HepG2 (cell line): Measurements from ENCODE around the gene VAV2. TPM values are rescaled to one million over a fixed set of nuclear protein-coding genes. Genes with fewer than 3 reads are reported as not detected.

ENCODE experiments used
- KLF16 ChIP-seq, 2 experiments: sonication (generic) in 1 of 2; formaldehyde crosslinking in 1 of 2; IDR thresholded peaks; 2 replicates each; pipeline versions ENCODE4 v1.6.1 to v1.8.0; 2016 to 2023; ENCODE audit warnings: missing genetic modification reagents in 2 of 2, missing compliant biosample characterization in 1 of 2
- PAX8 ChIP-seq: sonication (generic); formaldehyde crosslinking; IDR thresholded peaks from 2 replicates; pipeline ENCODE4 v1.8.0; 2022; ENCODE audit warnings: mild to moderate bottlenecking, missing genetic modification reagents, borderline replicate concordance
- SIN3A ChIP-seq: IDR thresholded peaks from 2 replicates; pipeline ENCODE4 v1.6.1; 2011; ENCODE audit warnings: low read depth, mild to moderate bottlenecking, control low read depth, low read length, borderline replicate concordance
- SOX13 ChIP-seq, 3 experiments: fragments of 450-650 bp in 1 of 3; sonication (generic) in 1 of 3; formaldehyde crosslinking in 1 of 3; IDR thresholded peaks in 2 of 3; conservative IDR thresholded peaks in 1 of 3; 2 replicates each; pipeline versions ENCODE4 v1.5.0 to v1.6.1; 2016 to 2020; ENCODE audit warnings: antibody characterized with exemption in 1 of 3, mild to moderate bottlenecking in 1 of 3, missing compliant biosample characterization in 1 of 3, missing genetic modification reagents in 1 of 3, moderate library complexity in 1 of 3
- ZNF333 ChIP-seq: sonication (generic); formaldehyde crosslinking; IDR thresholded peaks from 2 replicates; pipeline ENCODE4 v1.4.0; 2020; ENCODE audit warnings: mild to moderate bottlenecking, missing genetic modification reagents, borderline replicate concordance
- ZNF354B ChIP-seq: sonication (generic); formaldehyde crosslinking; IDR thresholded peaks from 2 replicates; pipeline ENCODE4 v1.8.0; 2022; ENCODE audit warnings: mild to moderate bottlenecking, missing genetic modification reagents
- ZNF543 ChIP-seq: sonication (generic); formaldehyde crosslinking; IDR thresholded peaks from 2 replicates; pipeline ENCODE4 v1.4.0; 2020; ENCODE audit warnings: mild to moderate bottlenecking, missing genetic modification reagents
- ZNF607 ChIP-seq: sonication (generic); formaldehyde crosslinking; IDR thresholded peaks from 2 replicates; pipeline ENCODE4 v1.5.1; 2020; ENCODE audit warnings: missing genetic modification reagents, mild to moderate bottlenecking, borderline replicate concordance
- polyA plus RNA-seq, 8 experiments: library from polyadenylated mRNA; depleted of rRNA in 3 of 8; stranded (reverse) in 7 of 8; unstranded in 1 of 8; fragments of >200 nt; fragmentation: Illumina TruSeq in 4 of 8; extraction: Trizol in 4 of 8; gene quantifications; 2 replicates each; pipeline versions ENCODE4 v1.2.1 to v1.2.3, GENCODE V29; 2011 to 2016; ENCODE audit warnings: low read depth in 4 of 8, missing spikeins in 1 of 8, mixed read lengths in 1 of 8; ENCODE audit not compliant: insufficient read depth in 1 of 8
- total RNA-seq, 5 experiments: library from RNA; depleted of rRNA; stranded (reverse); fragments of >200 nt; fragmentation: Illumina TruSeq; extraction: Trizol; gene quantifications; 2 replicates each; pipeline ENCODE4 v1.2.3, GENCODE V29; 2016; ENCODE audit warnings: low read depth in 1 of 5
- TF ChIP-seq, protein P1 (sequence below): IDR thresholded peaks from 2 replicates; pipeline ENCODE4 v1.6.1; 2016
- TF ChIP-seq, protein P2 (sequence below): sonication (generic); formaldehyde crosslinking; IDR thresholded peaks from 2 replicates; pipeline ENCODE4 v1.4.0; 2020; ENCODE audit warnings: low read depth, mild to moderate bottlenecking, missing genetic modification reagents
- TF ChIP-seq, protein P3 (sequence below): sonication (generic); formaldehyde crosslinking; IDR thresholded peaks from 2 replicates; pipeline ENCODE4 v1.5.1; 2020; ENCODE audit warnings: missing genetic modification reagents, mild to moderate bottlenecking, borderline replicate concordance
- TF ChIP-seq, protein P4 (sequence below), 2 experiments: sonication (generic) in 1 of 2; formaldehyde crosslinking in 1 of 2; IDR thresholded peaks; 2 replicates each; pipeline versions ENCODE4 v1.5.1 to v1.6.1; 2011 to 2020; ENCODE audit warnings: borderline replicate concordance in 1 of 2, low read depth in 1 of 2, low read length in 1 of 2, mild to moderate bottlenecking in 1 of 2, missing genetic modification reagents in 1 of 2, moderate library complexity in 1 of 2
- TF ChIP-seq, protein P5 (sequence below): sonication (generic); formaldehyde crosslinking; IDR thresholded peaks from 2 replicates; pipeline ENCODE4 v1.4.0; 2020; ENCODE audit warnings: mild to moderate bottlenecking, missing genetic modification reagents, borderline replicate concordance

VAV2 gene
- total and polyA plus RNA-seq, 2 of the 13 experiments (the other 11 are each of a cell fraction or from before 2014, with no cell fraction given): 22.5 to 22.9 TPM

DNA sequence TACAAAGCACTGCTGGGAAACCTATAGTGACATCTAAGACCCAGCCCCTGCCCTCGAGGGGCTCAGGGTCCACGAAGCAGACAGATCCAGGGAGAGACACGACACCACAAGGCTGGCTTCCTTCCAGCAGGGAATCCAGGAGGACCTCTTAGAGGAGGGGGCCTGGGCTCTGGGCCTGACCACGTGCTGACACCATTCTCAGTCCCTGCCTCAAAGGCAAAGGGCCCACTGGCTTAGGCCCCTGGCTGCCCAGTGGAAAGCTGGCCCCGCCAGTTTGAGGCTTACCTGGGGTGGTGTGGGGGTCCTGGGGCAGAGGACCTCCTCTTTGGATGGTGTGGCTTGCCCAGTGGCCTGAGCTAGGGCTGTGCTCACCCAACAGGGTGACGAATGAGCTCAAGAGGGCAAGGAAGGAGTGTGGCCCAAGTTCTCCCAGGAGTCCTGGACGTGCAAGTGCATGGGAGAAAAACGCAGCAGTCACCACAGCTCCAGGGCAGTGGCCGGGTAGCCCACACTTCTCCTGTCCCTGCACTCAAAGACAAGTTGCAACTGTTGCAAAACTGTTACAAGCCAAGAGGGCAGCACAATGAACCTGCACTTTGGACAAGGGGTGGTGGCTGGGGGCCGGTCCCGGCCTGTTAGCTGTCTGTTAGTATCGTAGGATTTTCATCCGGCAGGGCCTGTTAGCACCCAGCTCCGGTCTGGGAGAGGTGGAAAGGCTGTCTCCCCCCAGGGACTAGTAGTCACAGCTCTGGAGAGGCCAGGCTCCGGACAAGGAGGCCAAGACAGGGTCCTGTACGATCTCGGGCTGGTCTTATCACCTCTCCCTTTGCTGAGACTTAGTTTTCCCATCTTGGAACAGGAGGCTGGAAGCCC, 252.5 kb downstream of the VAV2 start (continued):
- TF ChIP-seq PAX8 (0 out of 2 replicates have a peak, but pooled peaks have one; percentile 74), ZNF354B (CRISPR knock-in tag) (no peak), ZNF607 (CRISPR knock-in tag) (peak; percentile 88), SOX13 (IDR thresholded peaks at IDR 0.05) (peak; percentile 62; the same call in 1 of the 2 replicates), SOX13 (CRISPR knock-in tag; conservative IDR thresholded peaks at IDR 0.05 in 1 of 2, IDR thresholded peaks at IDR 0.05 in 1 of 2) (peak in 1 of 2 experiments; percentile 88; a peak in 2 of 4 replicates), KLF16 (CRISPR knock-in tag; IDR thresholded peaks at IDR 0.05) (peak; percentile 51 to 60; a peak in 1 of 4 replicates), ZNF543 (peak; percentile 37; the same call in 1 of the 2 replicates), ZNF333 (CRISPR knock-in tag) (no peak), SIN3A (peak; percentile 81; the same call in 1 of the 2 replicates)
- TF ChIP-seq, protein P1, sequence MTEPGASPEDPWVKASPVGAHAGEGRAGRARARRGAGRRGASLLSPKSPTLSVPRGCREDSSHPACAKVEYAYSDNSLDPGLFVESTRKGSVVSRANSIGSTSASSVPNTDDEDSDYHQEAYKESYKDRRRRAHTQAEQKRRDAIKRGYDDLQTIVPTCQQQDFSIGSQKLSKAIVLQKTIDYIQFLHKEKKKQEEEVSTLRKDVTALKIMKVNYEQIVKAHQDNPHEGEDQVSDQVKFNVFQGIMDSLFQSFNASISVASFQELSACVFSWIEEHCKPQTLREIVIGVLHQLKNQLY: peak; percentile 43; the same call in 1 of the 2 replicates
- TF ChIP-seq, protein P2, sequence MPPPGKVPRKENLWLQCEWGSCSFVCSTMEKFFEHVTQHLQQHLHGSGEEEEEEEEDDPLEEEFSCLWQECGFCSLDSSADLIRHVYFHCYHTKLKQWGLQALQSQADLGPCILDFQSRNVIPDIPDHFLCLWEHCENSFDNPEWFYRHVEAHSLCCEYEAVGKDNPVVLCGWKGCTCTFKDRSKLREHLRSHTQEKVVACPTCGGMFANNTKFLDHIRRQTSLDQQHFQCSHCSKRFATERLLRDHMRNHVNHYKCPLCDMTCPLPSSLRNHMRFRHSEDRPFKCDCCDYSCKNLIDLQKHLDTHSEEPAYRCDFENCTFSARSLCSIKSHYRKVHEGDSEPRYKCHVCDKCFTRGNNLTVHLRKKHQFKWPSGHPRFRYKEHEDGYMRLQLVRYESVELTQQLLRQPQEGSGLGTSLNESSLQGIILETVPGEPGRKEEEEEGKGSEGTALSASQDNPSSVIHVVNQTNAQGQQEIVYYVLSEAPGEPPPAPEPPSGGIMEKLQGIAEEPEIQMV (CRISPR knock-in tag): 0 out of 2 replicates have a peak, but pooled peaks have one; percentile 54
- TF ChIP-seq, protein P3, sequence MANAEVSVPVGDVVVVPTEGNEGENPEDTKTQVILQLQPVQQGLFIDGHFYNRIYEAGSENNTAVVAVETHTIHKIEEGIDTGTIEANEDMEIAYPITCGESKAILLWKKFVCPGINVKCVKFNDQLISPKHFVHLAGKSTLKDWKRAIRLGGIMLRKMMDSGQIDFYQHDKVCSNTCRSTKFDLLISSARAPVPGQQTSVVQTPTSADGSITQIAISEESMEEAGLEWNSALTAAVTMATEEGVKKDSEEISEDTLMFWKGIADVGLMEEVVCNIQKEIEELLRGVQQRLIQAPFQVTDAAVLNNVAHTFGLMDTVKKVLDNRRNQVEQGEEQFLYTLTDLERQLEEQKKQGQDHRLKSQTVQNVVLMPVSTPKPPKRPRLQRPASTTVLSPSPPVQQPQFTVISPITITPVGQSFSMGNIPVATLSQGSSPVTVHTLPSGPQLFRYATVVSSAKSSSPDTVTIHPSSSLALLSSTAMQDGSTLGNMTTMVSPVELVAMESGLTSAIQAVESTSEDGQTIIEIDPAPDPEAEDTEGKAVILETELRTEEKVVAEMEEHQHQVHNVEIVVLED: peak; percentile 19; the same call in 1 of the 2 replicates
- TF ChIP-seq, protein P4, sequence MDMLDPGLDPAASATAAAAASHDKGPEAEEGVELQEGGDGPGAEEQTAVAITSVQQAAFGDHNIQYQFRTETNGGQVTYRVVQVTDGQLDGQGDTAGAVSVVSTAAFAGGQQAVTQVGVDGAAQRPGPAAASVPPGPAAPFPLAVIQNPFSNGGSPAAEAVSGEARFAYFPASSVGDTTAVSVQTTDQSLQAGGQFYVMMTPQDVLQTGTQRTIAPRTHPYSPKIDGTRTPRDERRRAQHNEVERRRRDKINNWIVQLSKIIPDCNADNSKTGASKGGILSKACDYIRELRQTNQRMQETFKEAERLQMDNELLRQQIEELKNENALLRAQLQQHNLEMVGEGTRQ (IDR thresholded peaks at IDR 0.05; ENCODE audit: low read depth, low read length): no peak
- TF ChIP-seq, protein P4 (CRISPR knock-in tag; IDR thresholded peaks at IDR 0.05; ENCODE audit: borderline replicate concordance): no peak; the same call in 1 of the 2 replicates
- TF ChIP-seq, protein P5, sequence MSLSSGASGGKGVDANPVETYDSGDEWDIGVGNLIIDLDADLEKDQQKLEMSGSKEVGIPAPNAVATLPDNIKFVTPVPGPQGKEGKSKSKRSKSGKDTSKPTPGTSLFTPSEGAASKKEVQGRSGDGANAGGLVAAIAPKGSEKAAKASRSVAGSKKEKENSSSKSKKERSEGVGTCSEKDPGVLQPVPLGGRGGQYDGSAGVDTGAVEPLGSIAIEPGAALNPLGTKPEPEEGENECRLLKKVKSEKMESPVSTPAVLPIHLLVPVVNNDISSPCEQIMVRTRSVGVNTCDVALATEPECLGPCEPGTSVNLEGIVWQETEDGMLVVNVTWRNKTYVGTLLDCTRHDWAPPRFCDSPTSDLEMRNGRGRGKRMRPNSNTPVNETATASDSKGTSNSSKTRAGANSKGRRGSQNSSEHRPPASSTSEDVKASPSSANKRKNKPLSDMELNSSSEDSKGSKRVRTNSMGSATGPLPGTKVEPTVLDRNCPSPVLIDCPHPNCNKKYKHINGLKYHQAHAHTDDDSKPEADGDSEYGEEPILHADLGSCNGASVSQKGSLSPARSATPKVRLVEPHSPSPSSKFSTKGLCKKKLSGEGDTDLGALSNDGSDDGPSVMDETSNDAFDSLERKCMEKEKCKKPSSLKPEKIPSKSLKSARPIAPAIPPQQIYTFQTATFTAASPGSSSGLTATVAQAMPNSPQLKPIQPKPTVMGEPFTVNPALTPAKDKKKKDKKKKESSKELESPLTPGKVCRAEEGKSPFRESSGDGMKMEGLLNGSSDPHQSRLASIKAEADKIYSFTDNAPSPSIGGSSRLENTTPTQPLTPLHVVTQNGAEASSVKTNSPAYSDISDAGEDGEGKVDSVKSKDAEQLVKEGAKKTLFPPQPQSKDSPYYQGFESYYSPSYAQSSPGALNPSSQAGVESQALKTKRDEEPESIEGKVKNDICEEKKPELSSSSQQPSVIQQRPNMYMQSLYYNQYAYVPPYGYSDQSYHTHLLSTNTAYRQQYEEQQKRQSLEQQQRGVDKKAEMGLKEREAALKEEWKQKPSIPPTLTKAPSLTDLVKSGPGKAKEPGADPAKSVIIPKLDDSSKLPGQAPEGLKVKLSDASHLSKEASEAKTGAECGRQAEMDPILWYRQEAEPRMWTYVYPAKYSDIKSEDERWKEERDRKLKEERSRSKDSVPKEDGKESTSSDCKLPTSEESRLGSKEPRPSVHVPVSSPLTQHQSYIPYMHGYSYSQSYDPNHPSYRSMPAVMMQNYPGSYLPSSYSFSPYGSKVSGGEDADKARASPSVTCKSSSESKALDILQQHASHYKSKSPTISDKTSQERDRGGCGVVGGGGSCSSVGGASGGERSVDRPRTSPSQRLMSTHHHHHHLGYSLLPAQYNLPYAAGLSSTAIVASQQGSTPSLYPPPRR (CRISPR knock-in tag): peak; percentile 83
